Endothelial cell of umbilical vein (primary cell): ENCODE measurements around the gene DHX9. TPM values are rescaled to one million over a fixed set of nuclear protein-coding genes. Genes with fewer than 3 reads are reported as not detected.

ENCODE experiments used
- BruUV-seq: library from RNA; stranded (reverse); fragments of 400-500 nt; replicated peaks from 2 replicates; lab custom pipeline; 2021; lab: Mats Ljungman, UMichigan
- CTCF ChIA-PET: fragments of 300-600, 350-600 bp; sonication (Branson Sonifier 250); formaldehyde crosslinking; loops from one replicate; lab custom pipeline; 2021; ENCODE audit warnings: antibody characterized with exemption, inconsistent platforms; lab: Charles Lee
- POLR2A ChIA-PET: fragments of 300-600, 350-600 bp; sonication (Branson Sonifier 250); formaldehyde crosslinking; loops from one replicate; lab custom pipeline; 2021; ENCODE audit warnings: antibody characterized with exemption, inconsistent platforms; lab: Charles Lee
- DNase-seq: peaks from one replicate; pipeline ENCODE4 v3.0.0-alpha.2; 2011; ENCODE audit warnings: low read depth, low spot score
- FAIRE-seq: peaks from 2 replicates; lab custom pipeline; 2011; peaks lifted over from hg19 to GRCh38; lab: Jason Lieb, UNC
- H2AFZ ChIP-seq: 2 replicates; pipeline ENCODE4 v1.6.0; 2012; ENCODE audit warnings: low read depth, low read length, control low read depth, inconsistent platforms
- H3K27ac ChIP-seq: 2 replicates; pipeline ENCODE4 v1.5.1; 2011; ENCODE audit warnings: low read depth, mild to moderate bottlenecking, control low read depth, low read length, moderate library complexity; ENCODE audit not compliant: insufficient read depth
- H3K27me3 ChIP-seq, 2 experiments: 2 replicates each; pipeline versions ENCODE4 v1.6.0 to v1.6.1; 2011; ENCODE audit warnings: low read length in 2 of 2, mixed read lengths in 1 of 2; ENCODE audit not compliant: control insufficient read depth in 2 of 2, insufficient read depth in 2 of 2
- H3K36me3 ChIP-seq, 2 experiments: 2 replicates in 1 of 2; 3 replicates in 1 of 2; pipeline ENCODE4 v1.5.1; 2011; ENCODE audit warnings: low read length in 2 of 2, mild to moderate bottlenecking in 1 of 2, moderate library complexity in 1 of 2; ENCODE audit not compliant: control insufficient read depth in 2 of 2, insufficient read depth in 2 of 2; ENCODE audit errors: extremely low read depth in 1 of 2
- H3K4me1 ChIP-seq: 3 replicates; pipeline ENCODE4 v1.5.1; 2011; ENCODE audit warnings: mild to moderate bottlenecking, low read length; ENCODE audit not compliant: control insufficient read depth, insufficient read depth; ENCODE audit errors: extremely low read depth
- H3K4me2 ChIP-seq: 2 replicates; pipeline ENCODE4 v1.6.1; 2011; ENCODE audit warnings: low read length, control low read depth, mixed read lengths; ENCODE audit not compliant: insufficient read depth
- H3K4me3 ChIP-seq, 3 experiments: fragments of 200-600 bp in 1 of 3; sonication (generic), shearing (Covaris generic) in 1 of 3; replicated peaks in 1 of 3; 2 replicates each; pipeline ENCODE4 v1.5.1; 2011 to 2016; ENCODE audit warnings: control low read depth in 3 of 3, low read length in 3 of 3, mild to moderate bottlenecking in 2 of 3, inconsistent platforms in 1 of 3, low read depth in 1 of 3, moderate library complexity in 1 of 3; ENCODE audit not compliant: insufficient read depth in 1 of 3
- H3K79me2 ChIP-seq: 2 replicates; pipeline ENCODE4 v1.6.0; 2012; ENCODE audit warnings: low read length, inconsistent platforms; ENCODE audit not compliant: control insufficient read depth, insufficient read depth
- H3K9ac ChIP-seq: replicated peaks from 2 replicates; pipeline ENCODE3; 2011; ENCODE audit warnings: low read length, control low read depth; ENCODE audit not compliant: insufficient read depth; ENCODE audit errors: extremely low read depth
- H3K9me1 ChIP-seq: replicated peaks from 3 replicates; pipeline ENCODE4 v1.6.0; 2011; ENCODE audit warnings: mild to moderate bottlenecking, low read length; ENCODE audit not compliant: control insufficient read depth, insufficient read depth; ENCODE audit errors: extremely low read depth
- H3K9me3 ChIP-seq: replicated peaks from 2 replicates; pipeline ENCODE4 v1.5.1; 2012; ENCODE audit warnings: low read length, inconsistent platforms; ENCODE audit not compliant: control insufficient read depth, insufficient read depth
- H4K20me1 ChIP-seq: replicated peaks from 2 replicates; pipeline ENCODE3; 2011; ENCODE audit warnings: mild to moderate bottlenecking, low read length; ENCODE audit not compliant: control insufficient read depth, insufficient read depth; ENCODE audit errors: extremely low read depth
- EZH2 ChIP-seq: IDR thresholded peaks from 2 replicates; pipeline ENCODE4 v1.6.1; 2012; ENCODE audit warnings: borderline replicate concordance, low read depth, mild to moderate bottlenecking, moderate library complexity, low read length, inconsistent platforms; ENCODE audit not compliant: severe bottlenecking
- FOS ChIP-seq: IDR thresholded peaks from 2 replicates; pipeline ENCODE4 v1.6.1; 2011; ENCODE audit warnings: mild to moderate bottlenecking, low read length, moderate library complexity, borderline replicate concordance; ENCODE audit not compliant: insufficient read depth
- GATA2 ChIP-seq: IDR thresholded peaks from 2 replicates; pipeline ENCODE4 v1.7.0; 2011; ENCODE audit warnings: low read depth, mild to moderate bottlenecking, moderate library complexity, mixed read lengths, low read length; ENCODE audit not compliant: insufficient read length, insufficient read depth
- JUN ChIP-seq: IDR thresholded peaks from 2 replicates; pipeline ENCODE4 v1.6.1; 2011; ENCODE audit warnings: borderline replicate concordance, low read depth; ENCODE audit not compliant: insufficient read length, insufficient read depth
- MYC ChIP-seq: IDR thresholded peaks from one replicate; pipeline ENCODE4 v1.6.1; 2011; ENCODE audit warnings: mild to moderate bottlenecking, low read depth, low read length
- POLR2A ChIP-seq: IDR thresholded peaks from 2 replicates; pipeline ENCODE4 v1.6.1; 2012; ENCODE audit warnings: low read depth, mild to moderate bottlenecking, control low read depth, low read length
- POLR2AphosphoS5 ChIP-seq: IDR thresholded peaks from 2 replicates; pipeline ENCODE4 v1.6.1; 2012; ENCODE audit warnings: low read depth, mild to moderate bottlenecking, control low read depth, low read length, moderate library complexity; ENCODE audit not compliant: insufficient read depth
- dilution Hi-C: fragments of 300-500 bp; cut with MboI; formaldehyde crosslinking; loops from one replicate; pipeline ENCODE4 v1.15.0; 2019; ENCODE audit warnings: low sequenced_read_pairs; ENCODE audit not compliant: extremely low pct_ligation_motif_present
- intact Hi-C: fragments of 100-400 bp; cut with micrococcal nuclease; formaldehyde crosslinking; loops from one replicate; pipeline ENCODE4 v1.10.0; 2022
- polyA plus RNA-seq, 4 experiments: library from polyadenylated mRNA; depleted of rRNA in 3 of 4; stranded (reverse) in 3 of 4; unstranded in 1 of 4; fragments of >200 nt; gene quantifications; 2 replicates each; pipeline versions ENCODE4 v1.2.1 to v1.2.3, GENCODE V29; 2011 to 2012; ENCODE audit warnings: missing spikeins in 1 of 4
- total RNA-seq: library from RNA; stranded (reverse); gene quantifications from 2 replicates; pipeline ENCODE4 v1.2.3, GENCODE V29; 2021
- TF ChIP-seq, protein P1 (sequence below): IDR thresholded peaks from 2 replicates; pipeline ENCODE4 v1.6.1; 2011; ENCODE audit not compliant: insufficient read depth, insufficient read length
- TF ChIP-seq, protein P2 (sequence below), 2 donors: IDR thresholded peaks; 1 replicate in 1 of 2; 2 replicates in 1 of 2; pipeline ENCODE4 v1.5.1; 2011; ENCODE audit warnings: low read length in 2 of 2, mild to moderate bottlenecking in 2 of 2, moderate library complexity in 2 of 2, control low read depth in 1 of 2, inconsistent platforms in 1 of 2, low read depth in 1 of 2; ENCODE audit not compliant: insufficient read depth in 1 of 2; ENCODE audit errors: extremely low read depth in 1 of 2

Gene DHX9
- total and polyA plus RNA-seq, 2 donors (not counting 3 experiments of a cell fraction or from before 2014, with no cell fraction given): 142 to 220 TPM

DNA sequence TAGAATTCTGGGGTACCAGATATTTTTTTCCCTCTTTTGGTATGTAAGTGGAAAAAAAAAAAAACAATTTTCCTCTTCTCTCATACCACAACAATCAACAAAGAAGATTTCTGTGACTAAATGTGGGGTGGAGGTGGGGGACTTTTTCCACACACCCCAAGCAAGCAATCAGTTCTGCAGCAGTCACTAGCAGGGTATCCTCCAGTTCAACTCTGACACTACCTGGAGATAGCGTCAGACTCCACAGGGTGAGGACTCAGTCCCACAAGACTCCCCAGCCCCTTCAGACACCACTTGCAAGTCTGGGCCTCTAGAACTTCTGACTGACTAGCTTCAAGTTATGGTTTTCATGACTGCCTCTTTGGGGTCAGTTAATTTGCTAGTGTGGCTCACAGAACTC is 6.2 kb downstream of the DHX9 start:
- H3K27me3 ChIP-seq: no peaks in the 10 kb centered on the region
- FAIRE-seq: no peak
- no peak overlapping the region for H3K4me3 ChIP-seq
- H2AFZ ChIP-seq: no peak overlapping the region
- DNase-seq: no peak
- H3K4me2 ChIP-seq: no peak overlapping the region
- peaks cover 19% of the 10 kb centered on the region for H3K4me1 ChIP-seq
- peaks cover 99% of the 10 kb centered on the region for H3K79me2 ChIP-seq
- POLR2A ChIA-PET: no interaction called here
- intact Hi-C loops (no loop called here), dilution Hi-C loops (no loop called here)
- H3K9me3 ChIP-seq: no peaks in the 10 kb centered on the region
- H3K36me3 ChIP-seq: peaks cover 17 to 22% of the 10 kb centered on the region in 2 experiments
- peaks cover 27% of the 10 kb centered on the region for H4K20me1 ChIP-seq
- CTCF ChIA-PET: no interaction called here
- no peaks in the 10 kb centered on the region for H3K9me1 ChIP-seq
- no peak overlapping the region for H3K27ac ChIP-seq
- TF ChIP-seq FOS (no peak), MYC (no peak), POLR2A (no peak), POLR2AphosphoS5 (no peak), JUN (no peak), EZH2 (no peak), GATA2 (no peak)
- TF ChIP-seq, protein P1, sequence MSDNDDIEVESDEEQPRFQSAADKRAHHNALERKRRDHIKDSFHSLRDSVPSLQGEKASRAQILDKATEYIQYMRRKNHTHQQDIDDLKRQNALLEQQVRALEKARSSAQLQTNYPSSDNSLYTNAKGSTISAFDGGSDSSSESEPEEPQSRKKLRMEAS: no peak
- TF ChIP-seq, protein P2, sequence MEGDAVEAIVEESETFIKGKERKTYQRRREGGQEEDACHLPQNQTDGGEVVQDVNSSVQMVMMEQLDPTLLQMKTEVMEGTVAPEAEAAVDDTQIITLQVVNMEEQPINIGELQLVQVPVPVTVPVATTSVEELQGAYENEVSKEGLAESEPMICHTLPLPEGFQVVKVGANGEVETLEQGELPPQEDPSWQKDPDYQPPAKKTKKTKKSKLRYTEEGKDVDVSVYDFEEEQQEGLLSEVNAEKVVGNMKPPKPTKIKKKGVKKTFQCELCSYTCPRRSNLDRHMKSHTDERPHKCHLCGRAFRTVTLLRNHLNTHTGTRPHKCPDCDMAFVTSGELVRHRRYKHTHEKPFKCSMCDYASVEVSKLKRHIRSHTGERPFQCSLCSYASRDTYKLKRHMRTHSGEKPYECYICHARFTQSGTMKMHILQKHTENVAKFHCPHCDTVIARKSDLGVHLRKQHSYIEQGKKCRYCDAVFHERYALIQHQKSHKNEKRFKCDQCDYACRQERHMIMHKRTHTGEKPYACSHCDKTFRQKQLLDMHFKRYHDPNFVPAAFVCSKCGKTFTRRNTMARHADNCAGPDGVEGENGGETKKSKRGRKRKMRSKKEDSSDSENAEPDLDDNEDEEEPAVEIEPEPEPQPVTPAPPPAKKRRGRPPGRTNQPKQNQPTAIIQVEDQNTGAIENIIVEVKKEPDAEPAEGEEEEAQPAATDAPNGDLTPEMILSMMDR (IDR thresholded peaks at IDR 0.05; ENCODE audit: extremely low read depth in 1 of 2, insufficient read depth in 1 of 2, low read depth in 1 of 2, low read length in 2 of 2): no peak
- H3K9ac ChIP-seq: no peak overlapping the region
- no TSS peak for BruUV-seq
